GM23338 (cell line): ENCODE data around the gene ATP6V1A.

Experiments used
- CREB1 ChIP-seq: fragments of 250-450 bp; sonication (Bioruptor Pico); IDR thresholded peaks from 2 replicates; pipeline ENCODE4 v1.5.0; 2020; ENCODE audit warnings: low read depth, mild to moderate bottlenecking, moderate library complexity
- EZH2 ChIP-seq: fragments of 200-600 bp; sonication (generic); IDR thresholded peaks from one replicate; pipeline ENCODE4 v1.8.0; 2017; ENCODE audit warnings: antibody characterized with exemption, mild to moderate bottlenecking, low read depth; ENCODE audit not compliant: unreplicated experiment
- EZH2phosphoT487 ChIP-seq: fragments of 200-600 bp; sonication (generic); IDR thresholded peaks from one replicate; pipeline ENCODE4 v1.8.1; 2018; ENCODE audit warnings: antibody characterized with exemption; ENCODE audit not compliant: unreplicated experiment
- JUNB ChIP-seq: IDR thresholded peaks from one replicate; pipeline ENCODE4 v1.6.1; 2016; ENCODE audit warnings: antibody characterized with exemption; ENCODE audit not compliant: unreplicated experiment
- POLR2AphosphoS5 ChIP-seq: IDR thresholded peaks from 2 replicates; pipeline ENCODE4 v1.6.1; 2016; ENCODE audit warnings: antibody characterized with exemption, low read depth
- REST ChIP-seq: IDR thresholded peaks from one replicate; pipeline ENCODE4 v1.6.1; 2018; ENCODE audit warnings: antibody characterized with exemption; ENCODE audit not compliant: unreplicated experiment
- ZNF114 ChIP-seq: fragments of 250-450 bp; sonication (Bioruptor Pico); IDR thresholded peaks from 2 replicates; pipeline ENCODE4 v1.5.0; 2020; ENCODE audit warnings: mild to moderate bottlenecking, moderate library complexity
- ZNF462 ChIP-seq: fragments of 250-450 bp; sonication (Bioruptor Pico); IDR thresholded peaks from 2 replicates; pipeline ENCODE4 v1.5.0; 2020; ENCODE audit warnings: mild to moderate bottlenecking, moderate library complexity
- TF ChIP-seq, protein P1 (sequence below), 2 experiments: fragments of 200-600 bp in 1 of 2; sonication (generic) in 1 of 2; conservative IDR thresholded peaks; 2 replicates each; pipeline versions ENCODE4 v1.5.1 to v1.6.1; 2016 to 2017; ENCODE audit warnings: antibody characterized with exemption in 2 of 2, low read depth in 2 of 2, mild to moderate bottlenecking in 2 of 2, moderate library complexity in 1 of 2
- TF ChIP-seq, protein P2 (sequence below): IDR thresholded peaks from 2 replicates; pipeline ENCODE4 v1.6.1; 2016; ENCODE audit warnings: antibody characterized with exemption

DNA sequence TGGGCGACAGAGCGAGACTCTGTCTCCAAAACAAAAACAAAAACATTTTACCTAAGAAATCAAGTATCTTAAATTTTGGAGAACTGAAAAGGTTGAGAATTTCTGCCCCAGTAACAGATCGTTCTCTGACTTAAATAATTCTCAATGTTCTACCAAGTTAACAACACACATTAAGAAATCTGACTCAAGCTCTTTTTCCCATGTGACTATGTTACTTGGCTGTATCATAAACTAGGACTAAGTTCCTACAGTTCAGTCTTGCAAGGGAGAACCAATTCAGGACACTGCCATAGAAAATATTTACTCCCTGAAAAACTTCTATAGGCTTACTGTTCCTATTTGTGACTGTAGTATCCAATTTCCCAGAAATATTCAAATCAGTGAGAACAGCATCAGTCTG is 29.5 kb upstream of the ATP6V1A start:
- TF ChIP-seq, protein P1, sequence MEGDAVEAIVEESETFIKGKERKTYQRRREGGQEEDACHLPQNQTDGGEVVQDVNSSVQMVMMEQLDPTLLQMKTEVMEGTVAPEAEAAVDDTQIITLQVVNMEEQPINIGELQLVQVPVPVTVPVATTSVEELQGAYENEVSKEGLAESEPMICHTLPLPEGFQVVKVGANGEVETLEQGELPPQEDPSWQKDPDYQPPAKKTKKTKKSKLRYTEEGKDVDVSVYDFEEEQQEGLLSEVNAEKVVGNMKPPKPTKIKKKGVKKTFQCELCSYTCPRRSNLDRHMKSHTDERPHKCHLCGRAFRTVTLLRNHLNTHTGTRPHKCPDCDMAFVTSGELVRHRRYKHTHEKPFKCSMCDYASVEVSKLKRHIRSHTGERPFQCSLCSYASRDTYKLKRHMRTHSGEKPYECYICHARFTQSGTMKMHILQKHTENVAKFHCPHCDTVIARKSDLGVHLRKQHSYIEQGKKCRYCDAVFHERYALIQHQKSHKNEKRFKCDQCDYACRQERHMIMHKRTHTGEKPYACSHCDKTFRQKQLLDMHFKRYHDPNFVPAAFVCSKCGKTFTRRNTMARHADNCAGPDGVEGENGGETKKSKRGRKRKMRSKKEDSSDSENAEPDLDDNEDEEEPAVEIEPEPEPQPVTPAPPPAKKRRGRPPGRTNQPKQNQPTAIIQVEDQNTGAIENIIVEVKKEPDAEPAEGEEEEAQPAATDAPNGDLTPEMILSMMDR (conservative IDR thresholded peaks at IDR 0.05; ENCODE audit: low read depth in 2 of 2): no peak
- TF ChIP-seq EZH2 (no peak), REST (no peak), POLR2AphosphoS5 (no peak), ZNF462 (CRISPR knock-in tag) (no peak), JUNB (no peak), EZH2phosphoT487 (no peak), ZNF114 (no peak), CREB1 (CRISPR knock-in tag) (no peak)
- TF ChIP-seq, protein P2, sequence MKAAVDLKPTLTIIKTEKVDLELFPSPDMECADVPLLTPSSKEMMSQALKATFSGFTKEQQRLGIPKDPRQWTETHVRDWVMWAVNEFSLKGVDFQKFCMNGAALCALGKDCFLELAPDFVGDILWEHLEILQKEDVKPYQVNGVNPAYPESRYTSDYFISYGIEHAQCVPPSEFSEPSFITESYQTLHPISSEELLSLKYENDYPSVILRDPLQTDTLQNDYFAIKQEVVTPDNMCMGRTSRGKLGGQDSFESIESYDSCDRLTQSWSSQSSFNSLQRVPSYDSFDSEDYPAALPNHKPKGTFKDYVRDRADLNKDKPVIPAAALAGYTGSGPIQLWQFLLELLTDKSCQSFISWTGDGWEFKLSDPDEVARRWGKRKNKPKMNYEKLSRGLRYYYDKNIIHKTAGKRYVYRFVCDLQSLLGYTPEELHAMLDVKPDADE: no peak
